IMR-90 (cell line): Measurements from ENCODE around the gene GJB3. TPM values are rescaled to one million over a fixed set of nuclear protein-coding genes. Genes with fewer than 3 reads are reported as not detected.
"Not testable (repeated sequence)": the region's sequence is repeated elsewhere in the genome, so short reads cannot be mapped to it uniquely, and the experiment has no call there.

Source experiments
- ATAC-seq: fragments of 200-7000 bp; cut with Tn5 transposase; 2 replicates; pipeline ENCODE4 v1.9.1; 2020; ENCODE audit warnings: low read depth, mild to moderate bottlenecking, moderate library complexity
- BruUV-seq: library from RNA; stranded (reverse); fragments of 400-500 nt; replicated peaks from 2 replicates; lab custom pipeline; 2021; lab: Mats Ljungman, UMichigan
- CTCF ChIA-PET: fragments of 300-600 bp; formaldehyde crosslinking; extraction: SDS; loops from one replicate; lab custom pipeline; 2021; ENCODE audit warnings: antibody characterized with exemption; lab: Yijun Ruan, JAX
- POLR2A ChIA-PET: fragments of 300-600 bp; sonication (Branson Sonifier 250); formaldehyde crosslinking; loops from one replicate; lab custom pipeline; 2022; ENCODE audit warnings: antibody characterized with exemption; ENCODE audit not compliant: unreplicated experiment; lab: Charles Lee
- DNase-seq: peaks from one replicate; pipeline ENCODE4 v3.0.0; 2013
- H2AFZ ChIP-seq: replicated peaks from 2 replicates; pipeline ENCODE3; 2013; ENCODE audit warnings: low read length, mild to moderate bottlenecking; ENCODE audit not compliant: poor library complexity
- H2AK5ac ChIP-seq: 2 replicates; pipeline ENCODE4 v1.6.1; 2013; ENCODE audit warnings: low read depth, low read length, inconsistent platforms
- H2AK9ac ChIP-seq: replicated peaks from 2 replicates; pipeline ENCODE3; 2013; ENCODE audit warnings: mild to moderate bottlenecking, low read depth, low read length, moderate library complexity; ENCODE audit not compliant: poor library complexity
- H2BK120ac ChIP-seq: 2 replicates; pipeline ENCODE4 v1.6.1; 2013; ENCODE audit warnings: low read depth, low read length, inconsistent platforms
- H2BK15ac ChIP-seq: 3 replicates; pipeline ENCODE4 v1.6.1; 2013; ENCODE audit warnings: low read depth, low read length, inconsistent platforms
- H2BK20ac ChIP-seq: 2 replicates; pipeline ENCODE4 v1.6.1; 2013; ENCODE audit warnings: low read depth, mild to moderate bottlenecking, inconsistent platforms, low read length, moderate library complexity
- H2BK5ac ChIP-seq: 2 replicates; pipeline ENCODE4 v1.6.1; 2013; ENCODE audit warnings: mild to moderate bottlenecking, low read depth, low read length, inconsistent platforms; ENCODE audit not compliant: poor library complexity, severe bottlenecking
- H3K14ac ChIP-seq: replicated peaks from 2 replicates; pipeline ENCODE4 v1.6.1; 2013; ENCODE audit warnings: low read depth, low read length, inconsistent platforms
- H3K18ac ChIP-seq: 2 replicates; pipeline ENCODE4 v1.6.1; 2013; ENCODE audit warnings: low read depth, low read length, control low read depth
- H3K23ac ChIP-seq: 2 replicates; pipeline ENCODE4 v1.6.1; 2013; ENCODE audit warnings: low read depth, low read length, inconsistent platforms
- H3K27ac ChIP-seq: 2 replicates; pipeline ENCODE4 v1.5.1; 2013; ENCODE audit warnings: mild to moderate bottlenecking, control low read depth, low read length; ENCODE audit not compliant: insufficient read depth
- H3K27me3 ChIP-seq: 2 replicates; pipeline ENCODE4 v1.6.1; 2013; ENCODE audit warnings: low read length; ENCODE audit not compliant: control insufficient read depth, insufficient read depth
- H3K36me3 ChIP-seq: 2 replicates; pipeline ENCODE4 v1.6.1; 2013; ENCODE audit warnings: low read length, mixed read lengths; ENCODE audit not compliant: control insufficient read depth, insufficient read depth
- H3K4ac ChIP-seq: 2 replicates; pipeline ENCODE4 v1.6.1; 2013; ENCODE audit warnings: low read depth, low read length, inconsistent platforms
- H3K4me1 ChIP-seq: 2 replicates; pipeline ENCODE4 v1.6.1; 2013; ENCODE audit warnings: low read length, mixed read lengths; ENCODE audit not compliant: control insufficient read depth, insufficient read depth
- H3K4me2 ChIP-seq: 2 replicates; pipeline ENCODE4 v1.6.1; 2013; ENCODE audit warnings: low read depth, mild to moderate bottlenecking, control low read depth, low read length, moderate library complexity
- H3K4me3 ChIP-seq: 2 replicates; pipeline ENCODE4 v1.5.1; 2013; ENCODE audit warnings: low read depth, mild to moderate bottlenecking, control low read depth, low read length, moderate library complexity; ENCODE audit not compliant: insufficient read depth
- H3K56ac ChIP-seq: 2 replicates; pipeline ENCODE4 v1.6.1; 2013; ENCODE audit warnings: low read length, inconsistent platforms; ENCODE audit not compliant: insufficient read depth; ENCODE audit errors: extremely low read depth
- H3K79me1 ChIP-seq, 2 experiments: 2 replicates each; pipeline ENCODE4 v1.6.1; 2013; ENCODE audit warnings: low read length in 2 of 2, inconsistent platforms in 1 of 2, low read depth in 1 of 2
- H3K9ac ChIP-seq: 2 replicates; pipeline ENCODE4 v1.6.1; 2013; ENCODE audit warnings: low read depth, low read length, control low read depth
- H3K9me1 ChIP-seq: 2 replicates; pipeline ENCODE4 v1.6.1; 2013; ENCODE audit warnings: low read length, inconsistent platforms; ENCODE audit not compliant: insufficient read depth
- H3K9me3 ChIP-seq: 2 replicates; pipeline ENCODE4 v1.6.1; 2013; ENCODE audit warnings: low read length; ENCODE audit not compliant: control insufficient read depth, insufficient read depth
- H4K20me1 ChIP-seq: 2 replicates; pipeline ENCODE4 v1.6.1; 2013; ENCODE audit warnings: low read length, inconsistent platforms; ENCODE audit not compliant: insufficient read depth
- H4K5ac ChIP-seq: 2 replicates; pipeline ENCODE4 v1.6.1; 2013; ENCODE audit warnings: mild to moderate bottlenecking, low read depth, low read length, control low read depth
- H4K8ac ChIP-seq, 2 experiments: 2 replicates each; pipeline ENCODE4 v1.6.1; 2013; ENCODE audit warnings: low read depth in 2 of 2, low read length in 2 of 2, control low read depth in 1 of 2, inconsistent platforms in 1 of 2
- H4K91ac ChIP-seq: 2 replicates; pipeline ENCODE4 v1.6.1; 2013; ENCODE audit warnings: low read depth, low read length, inconsistent platforms; ENCODE audit not compliant: insufficient read depth
- ELK1 ChIP-seq: fragments of 150-350 bp; IDR thresholded peaks from 2 replicates; pipeline ENCODE4 v1.6.1; 2016; ENCODE audit warnings: low read depth, mild to moderate bottlenecking, low read length, moderate library complexity, borderline replicate concordance
- RFX5 ChIP-seq: IDR thresholded peaks from 2 replicates; pipeline ENCODE4 v1.8.0; 2012; ENCODE audit warnings: low read depth, mild to moderate bottlenecking, low read length, moderate library complexity
- SMC3 ChIP-seq: fragments of 150-350 bp; IDR thresholded peaks from 2 replicates; pipeline ENCODE4 v1.6.1; 2016; ENCODE audit warnings: low read depth, mild to moderate bottlenecking, antibody characterized with exemption, low read length, moderate library complexity
- WGBS, 2 experiments: methylation state at CpG; one replicate each; pipeline versions ENCODE4 v1.1.5 to v1.1.7; 2013; ENCODE audit warnings: missing lambda C conversion rate in 2 of 2; ENCODE audit not compliant: insufficient read length in 1 of 2; ENCODE audit errors: extremely low coverage in 2 of 2; 5-methylcytosine and 5-hydroxymethylcytosine counted together
- dilution Hi-C: fragments of 300-500 bp; cut with HindIII; formaldehyde crosslinking; loops from one replicate; pipeline ENCODE4 v1.14.3; 2018; ENCODE audit warnings: low sequenced_read_pairs; ENCODE audit not compliant: unreplicated experiment
- in situ Hi-C: fragments of 300-500 bp; cut with MboI; formaldehyde crosslinking; loops from 3 replicates; pipeline ENCODE4 v1.14.3; 2019; ENCODE audit warnings: low sequenced_read_pairs, inconsistent platforms, mixed read lengths
- intact Hi-C: fragments of 100-400 bp; cut with micrococcal nuclease; formaldehyde crosslinking; loops from 2 replicates; pipeline ENCODE4 v1.10.0; 2022
- polyA plus RNA-seq, 3 experiments: library from polyadenylated mRNA; depleted of rRNA; stranded (reverse); fragments of >200 nt; gene quantifications; 2 replicates each; pipeline ENCODE4 v1.2.3, GENCODE V29; 2012; ENCODE audit warnings: low replicate concordance in 1 of 3
- total RNA-seq: library from RNA; depleted of rRNA; stranded (reverse); fragments of >200 nt; gene quantifications from 2 replicates; pipeline ENCODE4 v1.2.3, GENCODE V29; 2012

The GJB3 gene
- total and polyA plus RNA-seq, 2 of the 4 experiments (the other 2 are of a cell fraction) = not detected

GRCh38 chr1:34736692-34737091 is 44.3 kb upstream of the GJB3 start:
- no peak overlapping the region for H2AK9ac ChIP-seq
- no peak overlapping the region for H3K4me2 ChIP-seq
- peaks cover 2% of the 10 kb centered on the region; the same call in 1 of the 2 replicates for H3K27me3 ChIP-seq
- H2AK5ac ChIP-seq = no peak overlapping the region
- H3K56ac ChIP-seq = no peak overlapping the region
- BruUV-seq = no TSS peak
- H3K14ac ChIP-seq = no peak overlapping the region
- intact Hi-C loops (no loop called here), dilution Hi-C loops (no loop called here), in situ Hi-C loops (no loop called here)
- H3K4me1 ChIP-seq = no peaks in the 10 kb centered on the region
- H3K9me3 ChIP-seq = no peaks in the 10 kb centered on the region
- ChIA-PET CTCF (no interaction called here), POLR2A (no interaction called here)
- no peak overlapping the region for H3K4me3 ChIP-seq
- H4K91ac ChIP-seq = no peak overlapping the region
- no peak overlapping the region for H3K18ac ChIP-seq
- no CpG with 5 or more reads among the region's 10 CpGs for WGBS, 2 experiments
- no peak overlapping the region for H3K27ac ChIP-seq
- H2BK20ac ChIP-seq = no peak overlapping the region
- DNase-seq (no peak), ATAC-seq (no peak)
- H3K4ac ChIP-seq = no peak overlapping the region
- no peaks in the 10 kb centered on the region for H3K36me3 ChIP-seq
- H4K20me1 ChIP-seq = no peaks in the 10 kb centered on the region
- no peak overlapping the region for H4K5ac ChIP-seq
- H2BK5ac ChIP-seq = no peak overlapping the region
- TF ChIP-seq SMC3 (no peak), ELK1 (no peak), RFX5 (no peak)
- H2BK15ac ChIP-seq = no peak overlapping the region
- no peak overlapping the region for H2BK120ac ChIP-seq
- H2AFZ ChIP-seq = no peak overlapping the region
- no peaks in the 10 kb centered on the region for H3K9me1 ChIP-seq
- H3K9ac ChIP-seq = no peak overlapping the region
- no peak overlapping the region for H4K8ac ChIP-seq
- no peaks in the 10 kb centered on the region for H3K79me1 ChIP-seq
- no peak overlapping the region for H3K23ac ChIP-seq

GRCh38 chr1:34737236-34737635 is 43.8 kb upstream of the GJB3 start:
- H3K4ac ChIP-seq, H2BK120ac ChIP-seq, H3K4me3 ChIP-seq, intact Hi-C loops, POLR2A ChIA-PET, H2AFZ ChIP-seq, H3K79me1 ChIP-seq, H3K36me3 ChIP-seq, H4K8ac ChIP-seq, H3K56ac ChIP-seq, H3K27me3 ChIP-seq, dilution Hi-C loops, H2AK9ac ChIP-seq, H3K23ac ChIP-seq, H2BK15ac ChIP-seq, H2BK20ac ChIP-seq, H3K14ac ChIP-seq, ATAC-seq, H2AK5ac ChIP-seq, H3K9me3 ChIP-seq, BruUV-seq, H4K5ac ChIP-seq, DNase-seq, H3K27ac ChIP-seq, in situ Hi-C loops, H3K4me1 ChIP-seq, H3K18ac ChIP-seq, H3K9me1 ChIP-seq, H3K4me2 ChIP-seq, H4K20me1 ChIP-seq, H2BK5ac ChIP-seq, H3K9ac ChIP-seq, H4K91ac ChIP-seq: not testable (repeated sequence)
- CTCF ChIA-PET = interaction anchor here (0.6 kb wide), 1 partner anchor 1104 kb away, joined by 3 read pairs; no protein-coding TSS in a partner anchor
- WGBS, 2 experiments = 69% methylated on average over 6 of the region's 12 CpGs; no CpG with 5 or more reads in 1 of the 2 experiments
